Activated CD8-positive, alpha-beta memory T cell treated with anti-CD3 and anti-CD28 coated beads, Interleukin-2, amount 10 ng/mL, durations not matched to agents 7 days and 5 days (primary cell): Measurements from ENCODE around the gene CHST11. TPM values are rescaled to one million over a fixed set of nuclear protein-coding genes. Genes with fewer than 3 reads are reported as not detected.
A peak's percentile ranks its signal among the peaks of the same experiment; 100 is the strongest.

Experiments used
- ATAC-seq: fragments of 150-1000 bp; cut with Tn5 transposase; one replicate; pipeline ENCODE4 v1.10.0; 2021; ENCODE audit warnings: moderate library complexity
- CTCF ChIA-PET: fragments of 350-600 bp; sonication (Branson Sonifier 250); formaldehyde crosslinking; loops from one replicate; lab custom pipeline; 2021; ENCODE audit warnings: antibody characterized with exemption; lab: Charles Lee
- DNase-seq: peaks from one replicate; pipeline ENCODE4 v3.0.0-alpha.2; 2020
- H3K27ac Mint-ChIP-seq: one replicate; pipeline ENCODE4 v1.8.0; 2021; ENCODE audit warnings: mild to moderate bottlenecking, mixed read lengths
- H3K27me3 Mint-ChIP-seq: one replicate; pipeline ENCODE4 v1.8.0; 2021; ENCODE audit warnings: mixed read lengths
- H3K36me3 Mint-ChIP-seq: one replicate; pipeline ENCODE4 v1.8.0; 2021; ENCODE audit warnings: mild to moderate bottlenecking, mixed read lengths
- H3K4me1 Mint-ChIP-seq: one replicate; pipeline ENCODE4 v1.8.0; 2021; ENCODE audit warnings: mixed read lengths
- H3K4me3 Mint-ChIP-seq: one replicate; pipeline ENCODE4 v1.8.0; 2021; ENCODE audit warnings: mild to moderate bottlenecking, moderate library complexity, mixed read lengths
- H3K9me3 Mint-ChIP-seq: one replicate; pipeline ENCODE4 v1.8.0; 2022; ENCODE audit warnings: low read depth, mixed read lengths
- total RNA-seq, 2 experiments: library from RNA; stranded (reverse); gene quantifications; one replicate each; pipeline ENCODE4 v1.2.3, GENCODE V29; 2021

The CHST11 gene
- total RNA-seq, 2 experiments from 2014 or later, result 123 to 141 TPM

DNA sequence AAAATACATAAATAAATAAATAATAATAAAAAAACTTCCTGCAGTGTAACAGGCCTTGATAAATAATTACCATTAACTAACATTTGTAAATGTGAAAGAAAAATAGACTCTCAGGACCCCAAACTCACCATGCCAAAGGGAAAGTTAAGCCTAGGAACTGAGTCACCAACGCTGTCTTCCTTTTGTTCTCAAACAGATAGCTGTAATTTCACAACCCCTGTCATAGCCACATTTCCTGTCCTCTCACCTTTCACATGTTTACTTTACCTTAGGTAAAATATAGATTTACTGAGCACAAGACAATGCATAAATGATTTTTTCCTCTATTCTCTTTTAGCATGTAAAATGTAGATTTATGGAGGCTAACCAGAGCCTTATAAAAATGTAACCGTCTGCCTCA, 35.9 kb upstream of the CHST11 start:
- Mint-ChIP-seq H3K4me1 (peaks cover 7% of the 10 kb centered on the region), H3K4me3 (no peak overlapping the region), H3K27me3 (peaks cover 9% of the 10 kb centered on the region), H3K36me3 (peaks cover 13% of the 10 kb centered on the region), H3K27ac (no peak overlapping the region), H3K9me3 (peaks cover 3% of the 10 kb centered on the region)
- CTCF ChIA-PET, result interaction anchor here (1.0 to 2.1 kb wide), 3 partner anchors 15 to 39 kb away, joined by 3 to 8 read pairs (median 3); no protein-coding TSS in a partner anchor
- ATAC-seq, result peak; percentile 60
- DNase-seq, result no peak

- Mint-ChIP-seq H3K27ac (no peak overlapping the region), H3K4me3 (no peak overlapping the region), H3K9me3 (peaks cover 3% of the 10 kb centered on the region), H3K36me3 (peaks cover 13% of the 10 kb centered on the region), H3K27me3 (peaks cover 9% of the 10 kb centered on the region), H3K4me1 (peaks cover 7% of the 10 kb centered on the region)
- DNase-seq (no peak), ATAC-seq (no peak)
- CTCF ChIA-PET, result interaction anchor here (1.0 to 2.1 kb wide), 2 partner anchors 15 to 39 kb away, joined by 3 to 8 read pairs; no protein-coding TSS in a partner anchor
These were observed 35.4 kb upstream of the CHST11 start for GRCh38 chr12:104421343-104421742.

- Mint-ChIP-seq H3K36me3 (peaks cover 13% of the 10 kb centered on the region), H3K27me3 (peaks cover 9% of the 10 kb centered on the region), H3K27ac (no peak overlapping the region), H3K4me3 (no peak overlapping the region), H3K4me1 (peaks cover 8% of the 10 kb centered on the region), H3K9me3 (peaks cover 5% of the 10 kb centered on the region)
- CTCF ChIA-PET, result interaction anchor here (1.2 to 2.3 kb wide), 2 partner anchors 13 to 41 kb away, joined by 6 to 7 read pairs; no protein-coding TSS in a partner anchor
- DNase-seq (no peak), ATAC-seq (no peak)
These were observed 34.3 kb upstream of the CHST11 start for GRCh38 chr12:104422441-104422840.

GRCh38 chr12:104423273-104423672, 33.5 kb upstream of the CHST11 start:
- DNase-seq, result no peak
- H3K9me3 Mint-ChIP-seq, result peaks cover 5% of the 10 kb centered on the region
- CTCF ChIA-PET, result interaction anchor here (1.2 to 2.3 kb wide), 2 partner anchors 13 to 41 kb away, joined by 6 to 7 read pairs; no protein-coding TSS in a partner anchor
- peaks cover 11% of the 10 kb centered on the region for H3K4me1 Mint-ChIP-seq
- no peak overlapping the region for H3K27ac Mint-ChIP-seq
- peaks cover 9% of the 10 kb centered on the region for H3K27me3 Mint-ChIP-seq
- H3K36me3 Mint-ChIP-seq, result peaks cover 14% of the 10 kb centered on the region
- no peak for ATAC-seq
- no peak overlapping the region for H3K4me3 Mint-ChIP-seq

GRCh38 chr12:104423809-104424208, 32.9 kb upstream of the CHST11 start:
- peaks cover 14% of the 10 kb centered on the region for H3K36me3 Mint-ChIP-seq
- H3K4me3 Mint-ChIP-seq, result no peak overlapping the region
- no peak overlapping the region for H3K27ac Mint-ChIP-seq
- peaks cover 5% of the 10 kb centered on the region for H3K9me3 Mint-ChIP-seq
- H3K4me1 Mint-ChIP-seq, result peaks cover 11% of the 10 kb centered on the region
- peaks cover 9% of the 10 kb centered on the region for H3K27me3 Mint-ChIP-seq
- no peak for DNase-seq
- ATAC-seq, result no peak
- CTCF ChIA-PET, result interaction anchor here (2.3 kb wide), 1 partner anchor 12 kb away, joined by 6 read pairs; no protein-coding TSS in a partner anchor

DNA sequence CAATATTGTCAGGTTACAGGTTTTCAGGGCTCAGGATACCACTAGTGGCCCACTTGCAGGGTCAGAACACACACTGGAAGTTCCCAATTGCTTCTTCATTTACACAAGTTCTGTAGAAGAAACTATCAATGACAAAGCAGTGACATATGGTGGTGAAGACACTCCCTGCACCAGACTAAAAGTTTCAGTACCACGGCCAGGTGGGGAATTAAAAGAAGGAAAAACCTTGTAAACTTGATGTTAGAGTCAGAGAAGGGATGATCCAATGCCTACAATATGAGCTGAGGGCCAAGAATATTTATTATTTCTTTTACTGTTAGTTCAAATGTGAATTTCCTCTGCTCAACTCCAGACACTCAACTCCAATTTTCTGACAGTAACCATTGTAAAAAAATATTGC, 31.8 kb upstream of the CHST11 start:
- Mint-ChIP-seq H3K27ac (no peak overlapping the region), H3K4me1 (peaks cover 11% of the 10 kb centered on the region), H3K27me3 (peaks cover 9% of the 10 kb centered on the region), H3K9me3 (peaks cover 5% of the 10 kb centered on the region), H3K4me3 (no peak overlapping the region), H3K36me3 (peaks cover 14% of the 10 kb centered on the region)
- ATAC-seq (no peak), DNase-seq (no peak)
- CTCF ChIA-PET, result interaction anchor here (1.9 kb wide), 1 partner anchor 43 kb away, joined by 6 read pairs; no protein-coding TSS in a partner anchor

DNA sequence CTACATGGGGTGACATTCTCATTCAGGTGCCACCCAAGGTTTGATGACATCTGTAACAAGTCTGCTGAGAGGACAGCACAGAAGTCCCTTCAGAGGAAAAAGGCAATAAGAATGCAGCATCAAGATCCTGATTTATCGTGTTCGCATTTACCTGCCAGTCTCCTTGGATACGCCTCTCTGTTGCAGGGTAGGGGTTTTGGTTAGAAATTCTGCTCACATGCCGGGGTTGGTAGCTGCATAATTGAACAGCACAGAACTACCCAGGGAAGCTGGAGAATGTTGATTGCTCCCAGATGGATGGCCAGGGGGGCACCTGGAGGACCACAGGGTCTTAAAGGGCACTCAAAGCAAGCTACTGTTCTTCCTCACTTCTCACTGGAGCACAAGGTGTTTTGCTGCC, 31.1 kb upstream of the CHST11 start:
- Mint-ChIP-seq H3K4me1 (peaks cover 11% of the 10 kb centered on the region), H3K4me3 (no peak overlapping the region), H3K27ac (no peak overlapping the region), H3K9me3 (peaks cover 5% of the 10 kb centered on the region), H3K36me3 (peaks cover 14% of the 10 kb centered on the region), H3K27me3 (peaks cover 9% of the 10 kb centered on the region)
- CTCF ChIA-PET, result interaction anchor here (1.9 kb wide), 1 partner anchor 44 kb away, joined by 6 read pairs; no protein-coding TSS in a partner anchor
- ATAC-seq (no peak), DNase-seq (no peak)

GRCh38 chr12:104426926-104427546, 29.7 kb upstream of the CHST11 start:
- H3K27me3 Mint-ChIP-seq, result peaks cover 9% of the 10 kb centered on the region
- CTCF ChIA-PET, result interaction anchor here (0.9 to 1.9 kb wide), 2 partner anchors 45 kb away, joined by 5 to 6 read pairs; no protein-coding TSS in a partner anchor
- H3K36me3 Mint-ChIP-seq, result peaks cover 11% of the 10 kb centered on the region
- peaks cover 4% of the 10 kb centered on the region for H3K4me1 Mint-ChIP-seq
- ATAC-seq (no peak), DNase-seq (no peak)
- peaks cover 5% of the 10 kb centered on the region for H3K9me3 Mint-ChIP-seq
- H3K4me3 Mint-ChIP-seq, result no peak overlapping the region
- no peak overlapping the region for H3K27ac Mint-ChIP-seq

- no peak for DNase-seq
- no peak overlapping the region for H3K4me3 Mint-ChIP-seq
- no peak overlapping the region for H3K27ac Mint-ChIP-seq
- peak; percentile 61 for ATAC-seq
- peaks cover 5% of the 10 kb centered on the region for H3K9me3 Mint-ChIP-seq
- H3K36me3 Mint-ChIP-seq, result peaks cover 7% of the 10 kb centered on the region
- H3K27me3 Mint-ChIP-seq, result peaks cover 9% of the 10 kb centered on the region
- peaks cover 4% of the 10 kb centered on the region for H3K4me1 Mint-ChIP-seq
- CTCF ChIA-PET, result interaction anchor here (0.9 kb wide), 1 partner anchor 46 kb away, joined by 5 read pairs; no protein-coding TSS in a partner anchor
These were observed 29.2 kb upstream of the CHST11 start for GRCh38 chr12:104427547-104427938.

DNA sequence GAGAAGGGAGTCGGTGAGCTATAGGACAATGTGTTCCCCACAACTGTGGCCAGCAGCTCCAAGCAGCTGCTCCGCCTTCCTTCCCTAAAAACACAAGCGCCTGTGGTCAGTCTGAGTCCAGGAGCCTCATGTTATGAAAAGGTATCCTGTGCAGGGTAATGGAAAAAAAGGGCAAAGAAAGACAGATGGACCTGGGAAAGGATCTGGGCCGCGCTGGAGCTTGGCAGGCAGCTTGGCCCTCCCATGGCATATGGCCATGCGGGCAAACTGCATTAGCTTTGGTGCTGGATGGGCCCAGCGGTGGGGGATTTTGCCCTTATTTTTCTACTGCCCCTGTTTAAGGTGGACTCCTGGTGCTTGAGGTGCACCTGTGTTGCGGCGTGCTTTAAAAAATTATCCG, 23.7 kb upstream of the CHST11 start:
- CTCF ChIA-PET, result interaction anchor here (1.0 kb wide), 1 partner anchor 51 kb away, joined by 3 read pairs; no protein-coding TSS in a partner anchor
- no peak overlapping the region for H3K4me3 Mint-ChIP-seq
- H3K36me3 Mint-ChIP-seq, result no peaks in the 10 kb centered on the region
- ATAC-seq (no peak), DNase-seq (no peak)
- H3K27ac Mint-ChIP-seq, result no peak overlapping the region
- no peaks in the 10 kb centered on the region for H3K9me3 Mint-ChIP-seq
- peaks cover 13% of the 10 kb centered on the region for H3K27me3 Mint-ChIP-seq
- H3K4me1 Mint-ChIP-seq, result peaks cover 3% of the 10 kb centered on the region

DNA sequence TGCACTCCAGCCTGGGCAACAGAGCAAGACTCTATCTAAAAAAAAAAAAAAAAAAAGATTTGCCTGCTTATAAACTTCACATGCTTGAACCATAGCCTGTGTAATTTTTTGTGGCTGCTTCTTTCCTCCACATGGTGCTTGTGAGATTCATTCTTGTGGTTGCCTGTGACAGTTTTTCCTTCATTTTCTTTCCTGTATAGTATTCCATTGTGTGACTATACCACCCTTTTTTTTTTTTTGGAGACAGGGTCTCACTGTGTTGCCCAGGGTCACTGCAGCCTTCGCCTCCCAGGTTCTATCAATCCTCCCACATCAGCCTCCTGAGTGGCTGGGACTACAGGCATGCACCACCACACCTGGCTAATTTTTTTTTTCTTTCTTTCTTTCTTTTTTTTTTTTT, 22.6 kb upstream of the CHST11 start:
- Mint-ChIP-seq H3K27me3 (peaks cover 13% of the 10 kb centered on the region), H3K4me3 (no peak overlapping the region), H3K9me3 (no peaks in the 10 kb centered on the region), H3K36me3 (no peaks in the 10 kb centered on the region), H3K27ac (no peak overlapping the region), H3K4me1 (peaks cover 3% of the 10 kb centered on the region)
- CTCF ChIA-PET, result interaction anchor here (0.7 kb wide), 1 partner anchor 159 kb away, joined by 3 read pairs; no protein-coding TSS in a partner anchor
- no peak for DNase-seq
- ATAC-seq, result no peak

- H3K27ac Mint-ChIP-seq, result no peak overlapping the region
- H3K36me3 Mint-ChIP-seq, result no peaks in the 10 kb centered on the region
- no peak overlapping the region for H3K4me3 Mint-ChIP-seq
- peaks cover 3% of the 10 kb centered on the region for H3K4me1 Mint-ChIP-seq
- ATAC-seq (no peak), DNase-seq (no peak)
- peaks cover 13% of the 10 kb centered on the region for H3K27me3 Mint-ChIP-seq
- H3K9me3 Mint-ChIP-seq, result no peaks in the 10 kb centered on the region
- CTCF ChIA-PET, result interaction anchor here (1.7 kb wide), 1 partner anchor 12 kb away, joined by 6 read pairs; no protein-coding TSS in a partner anchor
These were observed 21.6 kb upstream of the CHST11 start for GRCh38 chr12:104435175-104435574.

GRCh38 chr12:104435765-104436164, 21.0 kb upstream of the CHST11 start:
- Mint-ChIP-seq H3K27ac (no peak overlapping the region), H3K9me3 (no peaks in the 10 kb centered on the region), H3K4me3 (no peak overlapping the region), H3K36me3 (no peaks in the 10 kb centered on the region), H3K27me3 (peaks cover 13% of the 10 kb centered on the region), H3K4me1 (peaks cover 3% of the 10 kb centered on the region)
- DNase-seq, result no peak
- CTCF ChIA-PET, result interaction anchor here (0.6 to 1.7 kb wide), 2 partner anchors 13 to 54 kb away, joined by 4 to 6 read pairs; no protein-coding TSS in a partner anchor
- no peak for ATAC-seq
